Peyer's patch (tissue), 4 donors: Measurements from ENCODE around the gene LRRC56.

Source experiments
- CTCF ChIP-seq, 6 experiments: fragments of 450-650 bp in 4 of 6; fragments of 200-600 bp in 2 of 6; sonication (generic) in 1 of 6; IDR thresholded peaks; one replicate each; pipeline ENCODE4 v1.5.1; 2017 to 2019; ENCODE audit warnings: antibody characterized with exemption in 6 of 6, mild to moderate bottlenecking in 3 of 6, moderate library complexity in 1 of 6
- POLR2A ChIP-seq, 2 donors: fragments of 450-650 bp; IDR thresholded peaks; one replicate each; pipeline ENCODE4 v1.5.1; 2017; ENCODE audit warnings: antibody characterized with exemption in 2 of 2, mild to moderate bottlenecking in 2 of 2, moderate library complexity in 2 of 2

DNA sequence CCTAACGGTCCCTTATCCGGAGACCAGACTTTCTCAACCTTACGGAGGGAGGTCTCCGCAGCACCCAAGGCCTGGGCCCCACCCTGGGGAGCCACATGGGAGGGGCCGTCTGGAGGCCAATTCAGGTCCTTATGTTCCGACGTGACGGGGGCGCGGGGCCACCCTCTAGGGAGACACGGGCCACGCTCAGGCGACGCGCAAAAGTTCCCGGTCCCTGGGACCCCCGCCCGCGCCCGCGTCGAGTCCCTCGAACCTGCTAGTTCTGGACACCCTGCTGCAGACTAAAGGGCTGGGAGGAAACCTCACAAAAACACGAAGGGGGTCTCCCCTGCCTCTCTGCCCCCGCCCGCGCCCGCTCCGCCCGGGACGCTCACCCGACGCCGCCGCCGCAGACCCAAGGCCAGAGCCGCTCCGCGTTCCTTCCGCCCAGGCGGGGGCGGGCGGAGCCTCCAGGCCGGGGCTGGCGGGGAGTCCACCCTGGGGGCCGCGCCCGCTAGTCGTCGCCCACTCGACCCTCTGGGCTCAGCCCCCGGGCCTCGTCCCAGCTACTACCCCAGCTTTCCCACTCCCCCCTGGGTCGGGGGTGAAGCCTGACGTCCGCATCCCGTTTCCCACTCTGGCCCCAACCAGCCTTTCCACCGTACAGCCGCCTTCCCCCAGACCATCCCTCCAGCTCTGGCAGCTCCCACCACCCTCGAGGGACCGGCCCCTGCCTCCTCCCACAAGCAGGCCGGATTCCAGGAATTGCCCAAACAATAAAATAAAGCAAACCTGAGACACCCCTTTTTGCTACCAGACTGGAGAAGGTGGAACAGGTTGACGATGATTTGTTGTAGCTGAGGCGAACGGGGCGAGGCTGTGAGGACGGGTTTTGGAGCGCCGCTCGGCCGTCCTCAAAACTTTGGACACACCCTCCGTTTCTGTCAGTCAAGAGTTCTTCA is 33.0 kb upstream of the LRRC56 start:
- TF ChIP-seq CTCF (IDR thresholded peaks at IDR 0.05) (no peak), POLR2A (IDR thresholded peaks at IDR 0.05) (no peak)
